ENCODE data around the gene SLC49A3.

- no peak for TF ChIP-seq POLR2A (IDR thresholded peaks at IDR 0.05; ENCODE audit: low read depth, low read length)
- no peak for TF ChIP-seq POLR2AphosphoS5 (IDR thresholded peaks at IDR 0.05; ENCODE audit: low read depth, low read length)
Observed at GRCh38 chr4:686413-687040, 2.4 kb downstream of the SLC49A3 start.
